ENCODE results near the gene SNRPN.

DNA sequence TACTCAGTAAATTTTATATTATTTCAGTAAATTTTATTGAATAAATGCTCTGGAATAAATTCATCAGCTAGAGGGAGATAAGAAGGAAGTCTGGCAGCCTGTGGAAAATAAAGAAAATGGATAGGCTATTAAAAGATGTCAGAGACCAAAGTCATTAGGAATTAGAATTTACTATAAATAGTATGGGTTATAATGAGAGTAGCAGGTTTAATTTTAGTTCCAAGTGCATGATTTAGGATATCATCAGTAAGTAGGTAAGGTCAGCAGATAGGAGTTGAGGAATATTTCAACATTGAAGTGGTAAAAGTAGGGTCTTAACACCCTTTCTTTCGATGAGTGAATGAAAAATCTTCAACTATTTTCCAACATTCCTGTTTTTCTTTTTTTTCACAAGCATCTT, 64.6 kb downstream of the SNRPN start:
- TF ChIP-seq, protein P1, sequence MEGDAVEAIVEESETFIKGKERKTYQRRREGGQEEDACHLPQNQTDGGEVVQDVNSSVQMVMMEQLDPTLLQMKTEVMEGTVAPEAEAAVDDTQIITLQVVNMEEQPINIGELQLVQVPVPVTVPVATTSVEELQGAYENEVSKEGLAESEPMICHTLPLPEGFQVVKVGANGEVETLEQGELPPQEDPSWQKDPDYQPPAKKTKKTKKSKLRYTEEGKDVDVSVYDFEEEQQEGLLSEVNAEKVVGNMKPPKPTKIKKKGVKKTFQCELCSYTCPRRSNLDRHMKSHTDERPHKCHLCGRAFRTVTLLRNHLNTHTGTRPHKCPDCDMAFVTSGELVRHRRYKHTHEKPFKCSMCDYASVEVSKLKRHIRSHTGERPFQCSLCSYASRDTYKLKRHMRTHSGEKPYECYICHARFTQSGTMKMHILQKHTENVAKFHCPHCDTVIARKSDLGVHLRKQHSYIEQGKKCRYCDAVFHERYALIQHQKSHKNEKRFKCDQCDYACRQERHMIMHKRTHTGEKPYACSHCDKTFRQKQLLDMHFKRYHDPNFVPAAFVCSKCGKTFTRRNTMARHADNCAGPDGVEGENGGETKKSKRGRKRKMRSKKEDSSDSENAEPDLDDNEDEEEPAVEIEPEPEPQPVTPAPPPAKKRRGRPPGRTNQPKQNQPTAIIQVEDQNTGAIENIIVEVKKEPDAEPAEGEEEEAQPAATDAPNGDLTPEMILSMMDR (tag by site-specific recombination; IDR thresholded peaks at IDR 0.05), result no peak
- no peak for TF ChIP-seq ZNF792 (tag by site-specific recombination; IDR thresholded peaks at IDR 0.05)
- TF ChIP-seq ZNF239 (tag by site-specific recombination; IDR thresholded peaks at IDR 0.05), result no peak
- no peak for TF ChIP-seq ZEB2 (tag by site-specific recombination; IDR thresholded peaks at IDR 0.05)

Measured in HEK293 (cell line).